Esophagus squamous epithelium (tissue), 5 donors: ENCODE measurements around the gene MTHFD2L. TPM values are rescaled to one million over a fixed set of nuclear protein-coding genes. Genes with fewer than 3 reads are reported as not detected.

Experiments
- DNase-seq: peaks from one replicate; lab custom pipeline; 2025; lab: John Stamatoyannopoulos, UW
- H3K27ac ChIP-seq, 4 donors: fragments of 200-600 bp; sonication (generic); one replicate each; pipeline ENCODE4 v1.5.1; 2016 to 2019; ENCODE audit warnings: mild to moderate bottlenecking in 1 of 4
- H3K27me3 ChIP-seq, 4 donors: fragments of 200-600 bp; sonication (generic); 1 replicate in 3 of 4; 2 replicates in 1 of 4; pipeline versions ENCODE4 v1.5.1 to v1.6.0; 2017 to 2021; ENCODE audit warnings: antibody characterized with exemption in 1 of 4
- H3K36me3 ChIP-seq, 3 donors: fragments of 200-600 bp; sonication (generic); one replicate each; pipeline ENCODE4 v1.5.1; 2016 to 2019
- H3K4me1 ChIP-seq, 3 donors: fragments of 200-600 bp; sonication (generic); one replicate each; pipeline ENCODE4 v1.5.1; 2017 to 2019
- H3K4me3 ChIP-seq, 4 donors: fragments of 200-600 bp; sonication (generic); 1 replicate in 3 of 4; 2 replicates in 1 of 4; pipeline ENCODE4 v1.5.1; 2016 to 2019; ENCODE audit warnings: mild to moderate bottlenecking in 2 of 4, moderate library complexity in 1 of 4
- H3K9me3 ChIP-seq, 3 donors: fragments of 200-600 bp; sonication (generic); one replicate each; pipeline ENCODE4 v1.5.1; 2016 to 2019
- CTCF ChIP-seq, 6 experiments: fragments of 450-650 bp in 4 of 6; fragments of 200-600 bp in 2 of 6; sonication (generic) in 2 of 6; IDR thresholded peaks; one replicate each; pipeline ENCODE4 v1.5.1; 2016 to 2019; ENCODE audit warnings: antibody characterized with exemption in 6 of 6, mild to moderate bottlenecking in 4 of 6, moderate library complexity in 4 of 6
- POLR2A ChIP-seq, 4 donors: fragments of 450-650 bp; IDR thresholded peaks; one replicate each; pipeline ENCODE4 v1.6.1; 2017; ENCODE audit warnings: antibody characterized with exemption in 4 of 4, mild to moderate bottlenecking in 4 of 4, moderate library complexity in 3 of 4
- WGBS, 2 donors: methylation state at CpG; one replicate each; pipeline ENCODE4 v1.1.5; 2018; 5-methylcytosine and 5-hydroxymethylcytosine counted together
- intact Hi-C: fragments of 100-400 bp; cut with DNase I; formaldehyde crosslinking; loops from one replicate; pipeline ENCODE4 v1.15.0; 2022
- total RNA-seq, 4 donors: library from RNA; depleted of rRNA; stranded (reverse); fragments of >200 nt; gene quantifications; one replicate each; pipeline ENCODE4 v1.1.0, GENCODE V29; 2016
- donor health status: DM: yes; HTN: yes; CAD: no.

Gene MTHFD2L
- total RNA-seq, 4 donors from 2014 or later = 9.9 to 22.9 (median 19.1) TPM

GRCh38 chr4:74329307-74329706 is 171.4 kb downstream of the MTHFD2L start:
- DNase-seq = no peak
- Histone ChIP-seq H3K4me1 (peaks cover 0 to 11% (median 5%) of the 10 kb centered on the region in 3 donors), H3K36me3 (no peaks in the 10 kb centered on the region), H3K4me3 (no peak overlapping the region), H3K27ac (no peak overlapping the region), H3K27me3 (no peaks in the 10 kb centered on the region), H3K9me3 (no peaks in the 10 kb centered on the region)
- TF ChIP-seq CTCF (IDR thresholded peaks at IDR 0.05) = no peak
- no peak for TF ChIP-seq POLR2A (IDR thresholded peaks at IDR 0.05)
- intact Hi-C loops = no loop called here

- WGBS, 2 donors = 61 to 65% methylated on average over 9 of the region's 9 CpGs
- H3K27ac ChIP-seq = no peak overlapping the region
- no peaks in the 10 kb centered on the region for H3K9me3 ChIP-seq
- no peaks in the 10 kb centered on the region for H3K36me3 ChIP-seq
- H3K4me3 ChIP-seq = no peak overlapping the region
- TF ChIP-seq POLR2A (IDR thresholded peaks at IDR 0.05) (no peak), CTCF (IDR thresholded peaks at IDR 0.05) (no peak)
- DNase-seq = no peak
- peaks cover 0 to 11% (median 5%) of the 10 kb centered on the region in 3 donors for H3K4me1 ChIP-seq
- no peaks in the 10 kb centered on the region for H3K27me3 ChIP-seq
- intact Hi-C loops = no loop called here
Observed at GRCh38 chr4:74330295-74330750, 172.4 kb downstream of the MTHFD2L start.

GRCh38 chr4:74331252-74331651 is 173.3 kb downstream of the MTHFD2L start:
- DNase-seq = no peak
- H3K27ac ChIP-seq = no peak overlapping the region
- H3K36me3 ChIP-seq = no peaks in the 10 kb centered on the region
- H3K9me3 ChIP-seq = no peaks in the 10 kb centered on the region
- H3K4me1 ChIP-seq = peaks cover 0 to 11% (median 5%) of the 10 kb centered on the region in 3 donors
- TF ChIP-seq CTCF (IDR thresholded peaks at IDR 0.05) (no peak), POLR2A (IDR thresholded peaks at IDR 0.05) (no peak)
- no peaks in the 10 kb centered on the region for H3K27me3 ChIP-seq
- 63 to 68% methylated on average over 2 of the region's 2 CpGs for WGBS, 2 donors
- no peak overlapping the region for H3K4me3 ChIP-seq
- intact Hi-C loops = no loop called here

GRCh38 chr4:74331944-74332343 is 174.0 kb downstream of the MTHFD2L start:
- Histone ChIP-seq H3K27me3 (no peaks in the 10 kb centered on the region), H3K36me3 (no peaks in the 10 kb centered on the region), H3K9me3 (no peaks in the 10 kb centered on the region), H3K4me3 (no peak overlapping the region), H3K27ac (no peak overlapping the region), H3K4me1 (peaks cover 0 to 11% (median 5%) of the 10 kb centered on the region in 3 donors)
- intact Hi-C loops = no loop called here
- TF ChIP-seq POLR2A (IDR thresholded peaks at IDR 0.05) (no peak), CTCF (IDR thresholded peaks at IDR 0.05) (no peak)
- DNase-seq = no peak

GRCh38 chr4:74334636-74335035 is 176.7 kb downstream of the MTHFD2L start:
- TF ChIP-seq POLR2A (IDR thresholded peaks at IDR 0.05) (no peak), CTCF (IDR thresholded peaks at IDR 0.05) (no peak)

More at GRCh38 chr4:74334636-74335035, 176.7 kb downstream of the MTHFD2L start:
- intact Hi-C loops = no loop called here
- no peak for DNase-seq
- Histone ChIP-seq H3K27ac (no peak overlapping the region), H3K4me3 (no peak overlapping the region), H3K27me3 (no peaks in the 10 kb centered on the region), H3K4me1 (no peaks in the 10 kb centered on the region), H3K9me3 (no peaks in the 10 kb centered on the region), H3K36me3 (no peaks in the 10 kb centered on the region)
- WGBS, 2 donors = 86 to 91% methylated on average over 7 of the region's 7 CpGs
